Hematopoietic multipotent progenitor cell (in vitro differentiated cells): Measurements from ENCODE around the gene VPS35L. TPM values are rescaled to one million over a fixed set of nuclear protein-coding genes. Genes with fewer than 3 reads are reported as not detected.
"Not testable (repeated sequence)": the region's sequence is repeated elsewhere in the genome, so short reads cannot be mapped to it uniquely, and the experiment has no call there.

Source experiments
- DNase-seq, 3 donors: peaks; one replicate each; pipeline ENCODE4 v3.0.0-alpha.2; 2011 to 2015; ENCODE audit warnings: low read depth in 2 of 3, low spot score in 2 of 3
- total RNA-seq: library from RNA; depleted of rRNA; stranded (reverse); fragments of >200 nt; gene quantifications from one replicate; pipeline ENCODE4 v1.2.3, GENCODE V29; 2012

VPS35L gene
- total RNA-seq, 1 donor, result 27.5 TPM

- no peak for DNase-seq
These were observed 154.1 kb downstream of the VPS35L start for GRCh38 chr16:19709381-19710136.

- DNase-seq, result no peak
These were observed 154.8 kb downstream of the VPS35L start for GRCh38 chr16:19710191-19710908.

DNA sequence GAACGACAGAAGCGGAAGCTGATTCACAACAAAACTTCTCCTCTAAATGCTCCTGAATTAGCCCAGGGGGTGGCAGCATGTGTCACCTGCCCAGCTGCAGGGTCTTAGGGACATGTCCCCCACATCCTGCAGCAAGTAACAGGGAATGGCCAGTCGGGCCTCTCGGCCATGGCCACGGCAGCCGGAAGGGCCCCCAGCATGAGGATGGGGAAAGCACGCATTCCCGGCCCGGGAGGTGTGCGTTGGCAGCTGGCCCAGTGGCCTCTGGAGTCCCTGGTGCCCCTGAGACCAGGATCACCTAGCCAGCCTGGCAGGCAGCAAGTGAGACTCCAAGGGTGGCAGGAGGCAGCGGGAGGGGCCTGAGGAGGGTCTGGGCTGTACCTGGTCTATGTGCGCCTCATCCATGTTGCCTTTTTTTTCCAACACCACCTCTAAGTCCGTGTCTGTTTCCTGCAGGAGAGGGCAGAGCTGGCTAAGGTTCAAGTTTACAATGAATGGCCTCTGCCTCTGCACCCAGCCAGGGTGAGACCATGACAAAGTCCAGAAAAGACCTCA is 155.6 kb downstream of the VPS35L start:
- no peak for DNase-seq

GRCh38 chr16:19711643-19712042 is 156.1 kb downstream of the VPS35L start:
- DNase-seq, result no peak

DNA sequence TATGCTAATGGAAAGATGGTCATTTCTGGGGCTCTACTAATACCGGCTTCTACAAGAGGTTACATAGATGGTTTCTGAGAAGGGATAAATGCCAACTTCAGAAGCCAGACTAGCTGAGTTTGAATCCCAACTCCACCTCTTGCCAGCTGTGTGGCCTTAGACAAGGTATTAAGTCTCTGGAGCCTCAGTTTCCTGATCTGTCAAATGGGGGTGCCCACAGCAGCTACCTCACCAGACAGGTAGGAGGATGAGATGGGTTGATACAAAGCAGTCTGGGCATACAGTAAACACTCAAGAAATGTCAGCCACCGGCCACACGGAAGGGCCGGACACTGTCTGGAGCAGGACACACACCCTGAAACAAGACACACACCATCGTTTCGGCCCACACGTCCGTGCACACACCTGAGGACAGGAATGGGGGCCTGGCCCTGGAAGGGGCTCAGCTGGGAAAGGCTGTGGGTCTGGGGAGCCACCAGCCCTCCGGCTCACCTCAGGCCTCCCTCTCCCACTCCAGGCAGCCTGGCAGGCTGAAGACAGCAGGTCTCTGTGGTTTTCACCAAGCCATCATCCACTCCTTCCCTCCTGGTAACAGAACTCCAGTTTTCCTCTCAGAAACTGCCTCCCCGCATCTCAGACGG is 157.0 kb downstream of the VPS35L start:
- no peak for DNase-seq

DNA sequence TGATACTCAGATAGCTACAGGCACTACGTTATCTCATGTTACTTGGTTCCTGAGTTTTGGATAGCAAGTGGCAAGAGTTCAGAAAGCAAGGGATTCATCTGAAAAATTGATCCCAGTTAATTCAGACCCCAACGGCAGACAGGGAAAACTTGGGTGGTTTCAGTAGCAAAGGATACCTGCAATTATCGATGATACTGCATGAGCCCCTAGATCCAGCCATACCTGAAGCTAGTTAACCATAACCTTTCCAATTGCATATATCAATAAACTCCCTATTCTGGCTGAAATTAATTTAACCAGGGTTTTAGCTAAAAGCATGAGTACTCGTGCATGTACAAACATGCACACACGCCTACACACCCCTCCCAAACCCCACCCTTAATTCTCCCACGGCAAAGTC is 158.2 kb downstream of the VPS35L start:
- DNase-seq, result no peak

DNA sequence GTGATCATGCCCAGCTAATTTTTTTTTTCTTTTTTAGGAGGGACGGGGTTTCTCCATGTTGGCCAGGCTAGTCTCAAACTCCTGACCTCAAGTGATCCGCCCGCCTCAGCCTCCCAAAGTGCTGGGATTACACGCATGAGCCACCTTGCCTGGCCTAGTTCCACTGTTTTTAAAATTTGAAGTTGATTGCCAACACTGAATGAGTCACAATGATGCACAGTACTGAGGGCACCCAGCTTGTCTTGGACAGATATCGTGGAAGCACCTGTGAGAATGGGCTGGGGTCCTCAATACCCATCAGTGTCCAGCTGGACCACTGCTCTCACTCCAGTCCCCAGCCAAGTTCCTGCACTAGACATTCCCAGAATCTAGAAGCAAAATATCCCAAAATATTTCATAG is 160.1 kb downstream of the VPS35L start:
- DNase-seq, result no peak

DNA sequence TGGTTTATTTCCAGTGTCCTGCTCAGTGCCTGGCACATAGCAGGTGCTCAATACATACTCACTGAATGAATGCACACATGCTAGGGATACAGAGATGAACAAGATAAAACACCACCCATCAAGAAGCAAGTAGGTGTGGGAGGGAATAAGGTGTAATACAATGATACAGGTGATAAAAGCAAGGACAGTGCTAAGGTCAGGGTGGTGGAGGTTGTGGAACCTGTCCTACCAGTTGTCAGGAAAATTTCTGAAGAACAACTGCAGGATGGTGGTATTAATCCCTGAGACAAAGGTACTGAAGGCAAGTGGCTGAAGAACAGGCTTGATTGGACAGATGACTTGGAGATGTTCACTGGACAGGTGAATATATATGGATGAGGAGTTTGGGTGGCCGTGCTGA is 160.7 kb downstream of the VPS35L start:
- DNase-seq, result no peak

GRCh38 chr16:19716728-19717127 is 161.2 kb downstream of the VPS35L start:
- not testable (repeated sequence) for DNase-seq

- no peak for DNase-seq
These were observed 161.8 kb downstream of the VPS35L start for GRCh38 chr16:19717314-19717713.

GRCh38 chr16:19717741-19718623 is 162.5 kb downstream of the VPS35L start, which contains the start of the genes IQCK and KNOP1:
IQCK (plus strand) TSS chr16:19718271; CDS start chr16:19718307, 36 bp downstream.
KNOP1 (minus strand) TSS chr16:19718227; CDS start chr16:19715035, 3,192 bp downstream.
- DNase-seq, result peak; percentile 84 to 92 (median 89)

GRCh38 chr16:19718624-19718965 is 163.1 kb downstream of the VPS35L start:
- DNase-seq, result no peak

GRCh38 chr16:19722269-19722952 is 166.9 kb downstream of the VPS35L start:
- DNase-seq, result no peak

DNA sequence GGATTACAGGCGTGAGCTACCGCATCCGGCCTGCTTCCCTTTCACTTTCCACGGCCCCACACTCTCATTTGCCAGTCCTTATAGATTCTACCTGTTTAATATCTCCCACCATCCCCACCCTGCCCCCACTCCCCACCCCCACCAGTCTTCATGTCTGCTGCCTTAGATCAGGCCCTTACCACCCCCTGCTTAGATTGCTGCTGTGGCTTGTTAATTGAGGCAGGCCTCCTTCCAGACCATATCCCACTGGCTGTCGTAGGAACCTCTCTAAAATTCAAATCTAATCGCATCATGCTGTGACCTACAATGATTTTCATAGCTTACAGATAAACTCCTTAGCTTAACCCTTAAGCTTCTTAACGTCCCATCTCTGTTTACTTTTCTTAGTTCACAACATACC is 167.5 kb downstream of the VPS35L start:
- DNase-seq, result no peak

- no peak for DNase-seq
These were observed 173.1 kb downstream of the VPS35L start for GRCh38 chr16:19728636-19728965.

- DNase-seq, result no peak
These were observed 178.0 kb downstream of the VPS35L start for GRCh38 chr16:19733551-19733950.

- no peak for DNase-seq
These were observed 179.8 kb downstream of the VPS35L start for GRCh38 chr16:19735074-19735867.

GRCh38 chr16:19737306-19738038 is 182.0 kb downstream of the VPS35L start:
- DNase-seq, result peak in 1 of 3 donors; percentile 26
